Stimulated activated CD4-positive, alpha-beta T cell treated with anti-CD3 and anti-CD28 coated beads, Interleukin-4, amount 100 ng/mL, for 1 hour (primary cell): ENCODE measurements around the gene MAP3K14.

ENCODE experiments used
- DNase-seq: peaks from one replicate; pipeline ENCODE4 v3.0.0-alpha.2; 2020

The MAP3K14 gene

GRCh38 chr17:45231481-45232116, 85.2 kb downstream of the MAP3K14 start:
- DNase-seq = peak; percentile 32

DNA sequence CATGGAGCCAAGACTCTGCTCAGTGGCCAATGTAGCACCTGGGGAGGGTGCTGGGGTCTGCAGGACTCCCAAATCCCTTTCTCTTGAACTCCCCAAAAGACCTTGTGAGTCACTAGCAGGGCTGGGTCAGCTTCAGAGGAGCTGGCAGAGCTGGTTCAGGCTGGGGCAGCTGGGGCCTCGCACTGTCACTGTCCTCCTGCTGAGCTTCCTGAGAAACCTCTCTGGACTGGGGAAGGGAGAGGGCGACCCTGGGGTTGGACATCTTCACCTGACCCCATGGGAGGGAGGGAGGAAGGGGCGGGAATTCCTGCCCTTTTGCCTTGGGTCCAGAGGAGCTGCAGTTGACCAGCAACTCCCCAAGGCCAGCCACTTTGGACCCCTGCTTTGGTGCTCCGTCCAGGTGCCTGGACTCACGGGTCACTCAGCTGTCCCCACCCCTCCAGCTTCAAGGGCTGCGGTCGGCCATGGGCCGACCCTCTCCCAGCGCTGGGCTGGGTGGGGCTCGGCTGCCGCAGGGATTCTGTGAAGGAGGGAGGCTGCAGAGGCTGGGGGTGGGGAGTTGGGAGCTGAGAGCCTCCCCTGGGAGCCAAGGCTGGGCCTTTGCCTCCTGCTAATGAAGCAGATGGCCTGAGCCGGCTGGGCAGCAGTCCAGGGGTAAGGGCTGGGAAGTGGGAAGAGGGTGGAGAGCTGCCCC, 85.9 kb downstream of the MAP3K14 start:
- no peak for DNase-seq

DNA sequence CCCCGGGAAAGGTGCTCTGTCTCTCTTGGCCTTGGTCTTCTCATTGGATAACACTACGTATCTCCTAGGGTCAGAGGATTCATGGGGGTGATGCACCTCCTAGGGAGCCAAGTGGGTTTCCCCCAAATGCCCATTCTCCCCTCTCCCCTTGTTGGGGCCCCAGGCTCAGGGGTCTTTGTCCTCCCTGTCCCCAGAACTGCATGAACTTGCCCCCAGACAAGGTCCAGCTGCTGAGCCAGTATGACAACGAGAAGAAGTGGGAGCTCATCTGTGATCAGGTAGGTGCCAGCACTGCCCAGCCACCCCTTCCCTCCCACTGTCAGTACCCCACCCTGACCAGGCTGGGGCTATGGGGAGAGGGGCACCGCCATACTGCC, 86.4 kb downstream of the MAP3K14 start:
- no peak for DNase-seq

DNA sequence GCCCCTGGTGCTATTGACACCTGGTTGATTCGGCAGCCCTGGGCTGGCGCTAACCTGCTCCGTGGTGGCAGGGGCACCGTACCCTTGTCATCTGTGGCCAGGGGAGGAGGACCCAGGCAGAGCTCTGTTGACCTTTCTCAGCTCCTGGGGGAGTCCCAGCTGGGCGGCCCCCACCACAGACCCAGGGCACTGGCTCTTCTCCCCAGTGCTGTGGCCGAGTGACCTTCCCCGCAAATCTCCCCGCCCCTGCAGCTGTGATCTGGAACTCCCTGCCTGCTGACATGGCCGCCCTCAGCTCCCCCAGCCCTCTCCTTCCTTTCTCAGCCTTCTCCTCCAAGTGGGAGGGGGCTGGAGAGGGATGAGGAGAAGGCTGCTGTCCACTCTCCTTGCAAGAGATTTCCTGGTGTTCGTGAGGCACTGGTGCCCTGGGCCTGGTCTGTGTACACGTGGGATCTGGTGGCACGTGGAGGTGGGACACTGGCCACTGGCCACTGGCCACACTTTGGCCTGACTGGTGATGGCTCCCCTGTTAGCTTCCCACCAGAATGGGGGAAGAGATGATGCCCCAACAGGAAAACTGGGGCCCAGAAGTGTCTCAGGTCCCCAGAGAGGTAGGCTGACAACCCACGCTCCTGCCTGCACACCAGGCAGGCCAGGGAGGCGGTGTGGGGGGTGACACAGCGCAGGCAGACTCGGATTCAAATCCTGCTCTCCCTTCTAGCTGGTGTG, 87.0 kb downstream of the MAP3K14 start:
- peak; percentile 40 for DNase-seq

DNA sequence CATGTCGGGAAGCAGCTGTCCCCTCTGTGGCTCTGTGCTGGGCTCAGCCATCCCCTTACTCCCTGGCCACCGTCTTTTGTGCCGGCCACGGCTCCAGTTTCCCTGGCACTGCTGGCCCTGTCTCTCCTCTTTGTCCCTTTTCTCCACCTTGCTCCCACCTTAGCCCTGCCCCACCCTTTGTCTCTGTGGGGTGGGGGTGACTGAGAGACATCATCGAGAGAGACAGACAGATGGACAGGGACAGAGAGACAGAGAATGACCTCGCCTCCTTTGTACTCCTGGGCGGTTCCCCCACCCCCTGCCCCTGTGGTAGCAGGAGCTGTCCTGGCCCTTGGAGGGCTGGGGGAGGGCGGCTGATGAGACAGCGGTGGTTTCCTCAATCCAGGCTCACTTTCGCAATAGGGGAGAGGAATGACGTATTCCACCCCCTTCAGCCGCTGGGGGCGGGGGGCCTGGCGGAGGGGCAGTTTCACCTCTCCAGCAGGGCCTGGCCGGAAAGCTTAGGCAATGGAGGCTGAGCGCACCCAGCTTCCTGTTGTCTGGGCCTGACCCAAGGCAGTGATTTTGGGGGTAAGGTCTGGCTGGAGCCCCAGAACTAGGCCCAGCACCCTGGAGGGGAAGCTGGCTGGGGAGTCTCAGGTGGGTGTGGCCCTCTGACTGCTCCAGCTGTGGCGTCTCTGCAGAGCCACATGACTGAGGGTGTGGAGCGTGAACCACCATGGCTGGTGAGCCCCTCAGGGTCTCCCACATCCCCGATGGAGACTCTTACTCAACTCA, 87.9 kb downstream of the MAP3K14 start:
- peak; percentile 84 for DNase-seq

DNA sequence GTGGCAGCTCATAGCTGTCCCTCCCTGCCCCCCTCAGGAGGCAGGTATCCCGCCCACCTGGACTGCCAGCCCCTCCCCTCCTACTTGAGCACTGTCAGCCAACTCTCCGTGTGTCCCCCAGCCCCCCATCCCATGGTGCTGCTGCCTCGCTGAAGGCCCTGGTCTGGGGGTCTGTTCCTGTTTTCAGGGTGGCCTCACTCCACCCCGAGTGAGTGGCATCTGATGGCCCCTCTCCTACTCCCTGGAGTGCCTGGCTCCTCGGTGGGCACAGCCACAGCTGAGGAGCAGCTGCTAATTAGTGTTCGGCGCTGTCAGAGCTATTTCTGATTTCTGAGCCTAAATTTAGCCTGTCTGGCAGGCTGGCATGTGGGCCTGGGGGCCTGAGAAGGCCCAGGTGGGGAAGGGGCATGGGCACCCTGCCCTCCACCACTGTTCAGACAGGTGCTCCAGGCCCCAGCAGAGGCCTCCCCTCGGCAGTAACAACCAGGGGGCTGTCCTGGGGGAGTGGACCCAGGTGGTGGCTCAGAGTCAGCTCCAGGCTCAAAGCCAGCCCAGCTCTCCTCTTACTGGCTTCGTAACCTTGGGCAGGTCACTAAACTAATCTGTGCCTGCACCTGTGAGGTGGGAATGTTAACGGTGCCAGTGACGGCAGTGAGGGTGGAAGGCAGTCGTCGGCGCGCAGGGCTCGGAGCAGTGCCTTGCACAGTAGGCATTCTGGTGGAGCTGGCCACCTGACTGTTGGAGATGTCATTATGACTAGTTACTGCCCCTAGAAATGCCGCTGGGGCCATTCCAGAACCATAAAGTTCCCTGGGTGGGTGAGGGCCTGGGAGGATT, 88.7 kb downstream of the MAP3K14 start:
- DNase-seq = peak; percentile 38

DNA sequence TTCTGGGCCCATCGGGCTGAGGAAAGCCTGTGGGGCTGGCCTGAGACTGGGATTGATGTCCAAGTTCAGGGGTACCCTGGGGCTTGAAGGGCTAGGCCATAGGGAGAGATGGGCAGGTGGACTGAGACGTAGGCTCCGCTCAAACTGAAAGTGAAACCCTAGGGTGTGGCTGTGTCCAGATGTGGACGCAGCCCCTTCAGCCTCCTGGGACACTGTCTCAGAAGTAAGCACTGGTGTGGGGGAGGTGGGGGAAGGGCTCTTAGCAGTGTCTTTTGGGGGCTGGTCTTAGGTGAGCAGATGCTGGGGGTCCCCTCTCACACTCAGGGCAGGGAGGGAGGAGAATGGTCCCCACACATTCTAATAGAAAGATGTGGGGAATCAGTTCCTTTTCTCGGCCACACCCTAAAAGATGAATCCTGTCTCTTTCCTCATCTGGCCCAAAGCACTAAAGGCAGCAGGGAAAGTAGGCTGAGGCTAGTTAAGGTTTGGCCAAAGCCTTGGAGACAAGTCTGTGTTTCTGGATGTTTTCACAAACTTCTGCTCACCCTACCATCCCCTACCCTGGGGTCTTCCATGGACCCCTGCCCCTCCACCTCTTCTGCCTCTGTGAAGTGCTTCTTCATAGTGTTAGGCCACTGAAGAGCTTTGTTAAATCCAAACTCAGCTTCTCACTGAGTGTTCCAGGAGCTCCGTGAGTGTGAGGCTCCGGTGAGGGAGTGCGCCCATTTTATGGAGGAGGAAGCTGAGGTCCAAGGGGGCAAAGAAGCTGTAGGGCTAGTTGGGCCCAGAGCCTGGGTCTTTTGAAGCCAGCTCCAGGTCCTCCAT, 89.5 kb downstream of the MAP3K14 start:
- no peak for DNase-seq

DNA sequence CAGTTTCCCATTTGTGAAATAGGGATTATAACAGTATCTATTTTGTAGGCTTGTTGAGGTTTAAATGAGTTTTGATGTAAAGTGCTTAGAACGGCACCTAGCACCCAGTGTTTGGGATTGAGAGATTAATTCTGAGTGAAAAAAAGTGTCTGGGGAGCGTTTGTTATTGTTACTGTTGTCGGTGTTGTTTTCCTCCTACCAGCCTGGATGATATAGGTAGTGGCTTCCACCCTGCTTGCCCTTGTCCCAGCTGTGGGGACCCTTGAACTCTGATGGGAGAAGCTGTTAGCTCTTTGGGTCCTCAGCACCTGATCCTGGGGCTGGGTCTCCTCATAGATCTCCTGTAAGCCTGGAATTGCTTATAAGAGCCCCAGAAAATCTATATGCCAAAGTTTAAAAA, 90.2 kb downstream of the MAP3K14 start:
- DNase-seq = no peak

- DNase-seq = peak; percentile 94
These were observed 90.8 kb downstream of the MAP3K14 start for GRCh38 chr17:45225964-45226530.

- DNase-seq = peak; percentile 51
These were observed 91.6 kb downstream of the MAP3K14 start for GRCh38 chr17:45225051-45225700.

DNA sequence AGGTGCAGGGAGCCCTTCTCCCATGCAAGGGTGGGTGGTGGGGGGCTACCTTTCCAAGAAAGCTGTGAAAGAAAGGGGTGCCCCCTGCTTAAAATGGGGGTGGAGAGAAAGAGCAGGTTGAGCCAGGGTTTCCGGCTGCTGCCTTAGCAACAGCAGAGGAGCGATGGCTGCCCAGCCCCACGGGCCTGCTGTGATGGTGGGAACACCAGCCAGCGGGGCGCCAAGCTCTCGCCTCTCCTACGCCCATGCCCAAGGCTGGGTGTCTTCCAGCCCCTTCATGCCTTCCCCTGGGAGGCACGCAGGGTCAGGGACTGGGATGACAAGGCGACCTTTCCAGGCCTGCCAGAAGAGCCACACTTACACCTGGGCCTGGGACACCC, 92.2 kb downstream of the MAP3K14 start:
- no peak for DNase-seq

- DNase-seq = peak; percentile 47
These were observed 93.0 kb downstream of the MAP3K14 start for GRCh38 chr17:45223539-45224528.

DNA sequence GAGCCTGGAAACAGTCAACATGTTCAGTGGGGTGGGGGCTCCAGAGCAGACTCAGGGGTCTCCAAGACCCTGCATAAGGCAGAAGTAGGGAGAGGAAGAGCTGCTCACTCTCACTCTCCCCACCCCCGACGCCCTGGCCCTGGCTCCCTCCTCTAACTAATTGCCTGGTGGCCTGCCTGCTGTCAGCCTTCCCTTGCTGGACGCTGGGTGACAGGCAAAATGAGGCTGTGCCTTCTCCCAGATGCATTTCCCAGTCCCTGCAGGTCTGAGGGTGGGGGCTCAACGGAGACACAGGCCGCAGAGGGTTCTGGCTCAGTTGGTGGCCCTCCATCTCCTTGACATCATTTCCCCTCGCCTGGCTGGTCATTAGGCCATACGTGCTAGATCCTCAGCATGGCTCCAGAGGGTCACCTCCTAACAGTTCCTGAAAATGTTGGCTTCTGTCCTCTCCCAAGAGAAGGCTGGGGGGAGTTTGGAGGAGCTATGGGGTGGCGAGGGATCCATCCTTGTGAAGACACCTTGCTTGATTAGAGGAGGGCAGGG, 93.8 kb downstream of the MAP3K14 start:
- DNase-seq = no peak

DNA sequence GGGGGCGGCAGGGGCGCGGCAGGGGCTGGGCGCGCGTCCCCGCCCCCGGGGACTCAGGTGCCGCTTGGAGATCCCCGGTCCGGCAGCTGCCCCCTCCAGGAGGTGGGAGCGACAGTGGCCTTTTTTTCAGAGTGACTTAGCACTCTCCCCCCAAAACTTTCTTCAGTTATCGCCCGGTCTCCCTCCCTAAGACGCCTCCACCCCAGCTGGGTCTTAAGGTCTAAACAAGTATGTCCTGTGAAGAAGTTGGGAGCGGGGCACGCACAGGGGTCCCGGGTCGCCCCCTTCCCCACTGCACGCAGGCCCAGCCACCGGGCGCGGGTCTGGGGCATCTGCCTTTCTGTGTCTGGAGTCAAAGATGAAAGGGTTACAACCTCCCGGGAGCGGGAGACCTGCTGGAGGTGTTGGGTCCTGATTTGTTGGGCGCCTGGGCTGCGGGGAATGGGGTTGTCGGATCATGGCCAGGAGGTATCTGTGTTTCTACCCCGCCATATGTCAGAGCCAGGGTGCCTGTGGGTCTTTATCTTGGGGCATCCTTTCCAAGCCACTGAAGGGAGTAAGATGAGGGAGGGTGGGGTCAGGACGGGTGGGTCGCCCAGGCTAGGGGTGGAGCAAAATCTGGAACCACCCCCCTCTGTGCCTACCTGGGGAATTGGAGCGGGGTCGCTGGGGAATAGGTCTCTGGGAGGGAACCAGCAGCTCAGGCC, 94.4 kb downstream of the MAP3K14 start:
- DNase-seq = peak; percentile 62

DNA sequence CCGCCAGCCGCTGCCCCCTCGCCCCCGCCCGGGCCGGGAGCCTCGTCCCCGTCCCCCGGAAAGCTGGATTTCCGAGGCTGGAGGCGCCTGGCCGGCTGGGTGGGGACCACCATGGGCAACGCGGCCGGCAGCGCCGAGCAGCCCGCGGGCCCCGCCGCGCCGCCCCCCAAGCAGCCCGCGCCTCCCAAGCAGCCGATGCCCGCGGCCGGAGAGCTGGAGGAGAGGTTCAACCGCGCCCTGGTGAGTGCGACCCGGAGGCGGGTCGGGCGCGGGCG, 94.9 kb downstream of the MAP3K14 start:
- DNase-seq = no peak

DNA sequence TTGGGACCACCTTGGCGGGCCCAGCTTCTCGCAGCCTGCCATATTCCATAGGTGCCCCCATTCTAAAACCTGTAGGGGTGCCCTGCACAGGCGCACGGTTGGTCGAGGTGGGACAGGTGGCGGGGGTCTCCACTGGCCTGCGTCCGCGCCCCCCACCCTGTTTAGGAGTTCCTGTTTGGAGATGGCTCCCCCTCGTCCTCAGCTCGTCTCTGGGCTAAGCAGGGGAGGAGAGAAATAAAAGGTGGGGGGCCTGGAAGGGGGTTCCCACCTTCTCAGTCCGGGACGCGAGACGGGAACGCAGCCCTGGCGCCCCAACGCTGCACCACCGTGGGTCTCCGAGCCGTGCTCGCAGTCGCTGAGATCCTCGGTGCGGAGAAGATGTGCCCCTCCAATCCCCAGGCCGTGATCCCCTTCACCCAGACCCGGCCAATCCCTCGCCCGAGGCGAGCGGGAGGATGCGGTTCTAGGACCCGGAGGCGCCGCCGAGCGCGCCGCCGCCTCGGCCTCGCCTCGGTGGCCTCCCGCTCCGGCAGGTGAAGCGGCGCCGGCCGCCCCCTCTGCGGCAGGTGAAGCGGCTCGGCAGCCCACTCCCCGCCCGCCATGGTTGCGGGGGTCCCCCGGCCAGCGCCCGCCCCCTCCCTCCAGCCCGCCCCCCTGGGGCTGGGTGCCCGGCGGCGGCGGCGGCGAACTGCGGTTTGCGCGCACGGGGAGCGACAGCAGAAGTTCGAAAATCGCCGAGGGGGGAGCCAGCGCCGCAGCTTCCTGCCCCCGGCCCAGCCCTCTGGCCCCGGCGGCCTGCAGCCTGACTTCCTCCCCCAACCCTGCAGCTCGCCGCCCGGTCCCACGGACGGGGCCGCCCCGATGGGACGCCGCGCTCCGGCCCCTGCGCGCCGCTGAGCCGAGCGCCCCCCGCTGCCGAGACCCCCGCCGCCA, 95.5 kb downstream of the MAP3K14 start, which contains the start of gene FMNL1:
Gene FMNL1, plus strand, starts transcription at position 805 of the 933 bp plus-strand sequence. CDS start 240 bp downstream, outside the sequence.
- peak; percentile 64 for DNase-seq

DNA sequence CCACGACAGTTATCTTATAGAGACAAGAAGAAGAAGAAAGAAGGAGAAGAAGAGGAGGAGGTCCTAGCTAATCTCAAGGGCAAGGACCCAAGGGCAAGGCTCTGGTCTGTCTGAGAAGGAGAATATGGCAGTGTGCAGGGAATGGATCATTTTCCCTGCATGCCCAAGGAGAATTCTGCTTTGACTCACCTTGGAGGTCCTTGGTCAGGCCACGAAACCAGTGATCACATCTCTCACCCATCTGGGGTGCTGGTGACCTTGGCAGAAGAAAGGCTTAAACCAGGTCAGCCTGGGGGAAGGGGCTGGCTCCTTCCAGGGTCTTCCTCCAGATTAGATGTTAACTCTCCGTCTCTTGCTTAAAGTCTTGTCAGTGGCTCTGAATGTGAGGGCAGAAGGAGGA, 96.7 kb downstream of the MAP3K14 start:
- DNase-seq = no peak
